Measurements from ENCODE around the gene DDX6.
"Not testable (repeated sequence)": the region's sequence is repeated elsewhere in the genome, so short reads cannot be mapped to it uniquely, and the experiment has no call there.

- not testable (repeated sequence) for TF ChIP-seq CTCF (conservative IDR thresholded peaks at IDR 0.05; ENCODE audit: low read depth in 2 of 2); JUNB (IDR thresholded peaks at IDR 0.05; ENCODE audit: unreplicated experiment); POLR2AphosphoS5 (IDR thresholded peaks at IDR 0.05; ENCODE audit: low read depth); EZH2phosphoT487 (IDR thresholded peaks at IDR 0.05; ENCODE audit: unreplicated experiment); ZNF331 (CRISPR knock-in tag; IDR thresholded peaks at IDR 0.05; ENCODE audit: low read depth); REST (IDR thresholded peaks at IDR 0.05; ENCODE audit: unreplicated experiment); EZH2 (IDR thresholded peaks at IDR 0.05; ENCODE audit: low read depth, unreplicated experiment); CREB1 (CRISPR knock-in tag; IDR thresholded peaks at IDR 0.05; ENCODE audit: low read depth); ZNF114 (CRISPR knock-in tag; IDR thresholded peaks at IDR 0.05); STAT1 (IDR thresholded peaks at IDR 0.05; ENCODE audit: unreplicated experiment); NANOG (IDR thresholded peaks at IDR 0.05; ENCODE audit: borderline replicate concordance); ETS1 (IDR thresholded peaks at IDR 0.05)
These were observed 72.4 kb downstream of the DDX6 start for GRCh38 chr11:118718562-118718961.
